WTC11 (cell line): ENCODE results near the gene GOLT1A. TPM values are rescaled to one million over a fixed set of nuclear protein-coding genes. Genes with fewer than 3 reads are reported as not detected.

Source experiments
- ATAC-seq: fragments of 200-7000 bp; cut with Tn5 transposase; 2 replicates; pipeline ENCODE4 v1.10.0; 2021; ENCODE audit warnings: mild to moderate bottlenecking, moderate library complexity
- CTCF ChIA-PET: fragments of 300-600 bp; sonication (Branson Sonifier 250); formaldehyde crosslinking; loops from one replicate; lab custom pipeline; 2021; ENCODE audit warnings: antibody characterized with exemption; lab: Charles Lee
- POLR2A ChIA-PET: fragments of 350-600 bp; sonication (Branson Sonifier 250); formaldehyde crosslinking; loops from one replicate; lab custom pipeline; 2021; ENCODE audit warnings: antibody characterized with exemption; lab: Charles Lee
- DNase-seq: peaks from one replicate; pipeline ENCODE4 v3.0.0; 2021; ENCODE audit warnings: low spot score
- H3K27ac Mint-ChIP-seq: 2 replicates; pipeline ENCODE4 v1.8.0; 2021; ENCODE audit warnings: mixed read lengths
- H3K27me3 Mint-ChIP-seq: 2 replicates; pipeline ENCODE4 v1.8.0; 2021; ENCODE audit warnings: low read depth, mild to moderate bottlenecking, moderate library complexity, mixed read lengths
- H3K36me3 Mint-ChIP-seq: 2 replicates; pipeline ENCODE4 v1.8.0; 2021; ENCODE audit warnings: mixed read lengths
- H3K4me1 Mint-ChIP-seq: 2 replicates; pipeline ENCODE4 v1.8.0; 2022; ENCODE audit warnings: mixed read lengths
- H3K4me3 Mint-ChIP-seq: 2 replicates; pipeline ENCODE4 v1.8.0; 2021; ENCODE audit warnings: mild to moderate bottlenecking, moderate library complexity, mixed read lengths
- H3K9me3 Mint-ChIP-seq: 2 replicates; pipeline ENCODE4 v1.8.0; 2021; ENCODE audit warnings: mixed read lengths
- NFYB ChIP-seq: sonication (generic); formaldehyde crosslinking; conservative IDR thresholded peaks from 2 replicates; pipeline ENCODE4 v1.8.0; 2022; ENCODE audit warnings: low read depth, missing genetic modification reagents
- NR1H2 ChIP-seq: sonication (generic); formaldehyde crosslinking; IDR thresholded peaks from 2 replicates; pipeline ENCODE4 v1.9.0; 2021; ENCODE audit warnings: mild to moderate bottlenecking, moderate library complexity, missing genetic modification reagents
- TCF7 ChIP-seq: sonication (generic); formaldehyde crosslinking; IDR thresholded peaks from 2 replicates; pipeline ENCODE4 v1.8.0; 2022; ENCODE audit warnings: mild to moderate bottlenecking, low read depth, missing genetic modification reagents, moderate library complexity
- ZNF416 ChIP-seq: fragments of 250-450 bp; sonication (Bioruptor Pico); IDR thresholded peaks from 2 replicates; pipeline ENCODE4 v1.9.0; 2021; ENCODE audit warnings: mild to moderate bottlenecking, inconsistent platforms
- total RNA-seq: library from RNA; stranded (reverse); gene quantifications from 3 replicates; pipeline ENCODE4 v1.2.3, GENCODE V29; 2021
- TF ChIP-seq, protein P1 (sequence below): fragments of 250-450 bp; sonication (Bioruptor Pico); IDR thresholded peaks from 2 replicates; pipeline ENCODE4 v1.9.0; 2021; ENCODE audit warnings: mild to moderate bottlenecking, borderline replicate concordance
- TF ChIP-seq, protein P2 (sequence below): sonication (generic); formaldehyde crosslinking; IDR thresholded peaks from 2 replicates; pipeline ENCODE4 v1.8.0; 2022; ENCODE audit warnings: mild to moderate bottlenecking, missing genetic modification reagents
- TF ChIP-seq, protein P3 (sequence below): sonication (generic); formaldehyde crosslinking; IDR thresholded peaks from 2 replicates; pipeline ENCODE4 v1.8.1; 2023; ENCODE audit warnings: mild to moderate bottlenecking, missing genetic modification reagents
- TF ChIP-seq, protein P4 (sequence below): sonication (generic); formaldehyde crosslinking; IDR thresholded peaks from 2 replicates; pipeline ENCODE4 v1.8.0; 2022; ENCODE audit warnings: missing genetic modification reagents
- TF ChIP-seq, protein P5 (sequence below): sonication (generic); formaldehyde crosslinking; IDR thresholded peaks from 2 replicates; pipeline ENCODE4 v1.8.1; 2023; ENCODE audit warnings: mild to moderate bottlenecking, moderate library complexity, missing genetic modification reagents

The GOLT1A gene
- total RNA-seq, 1 experiment from 2014 or later, result 6.5 TPM

DNA sequence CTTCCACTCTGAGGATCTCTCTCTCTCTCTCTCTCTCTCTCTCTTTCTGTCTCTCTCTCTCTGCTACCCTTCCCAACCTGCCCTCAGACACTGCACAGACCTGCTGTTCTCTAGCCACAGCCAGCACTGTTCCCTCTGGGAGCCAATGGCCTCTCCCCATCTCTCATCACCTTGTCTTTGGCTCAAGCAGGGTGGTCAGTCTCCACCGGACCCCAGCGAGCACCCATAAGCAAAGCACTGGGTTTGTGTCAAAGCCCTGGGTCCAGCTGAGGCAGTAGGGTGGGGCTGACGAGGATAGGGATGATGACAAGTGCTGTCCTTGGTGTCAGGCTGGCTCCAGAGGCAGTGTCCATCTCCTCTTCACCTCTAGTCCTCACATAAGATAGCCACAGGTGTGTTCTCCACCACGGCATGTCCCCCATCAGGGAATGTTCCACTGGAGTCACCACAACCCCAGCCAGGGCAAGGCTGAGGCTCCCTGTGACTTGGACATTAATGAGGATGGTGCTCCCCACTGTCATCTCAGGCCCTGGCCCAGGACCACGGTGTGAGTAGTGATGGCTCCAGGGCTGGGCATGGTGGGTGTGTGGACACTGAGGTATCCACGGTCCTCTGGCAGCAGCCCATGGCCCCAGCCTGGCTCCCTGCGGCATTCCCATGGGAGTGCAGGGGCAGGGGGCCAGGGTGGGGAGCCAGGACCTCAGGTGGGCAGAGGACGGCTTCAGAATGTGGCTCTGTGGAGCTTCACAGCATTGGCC lies 8.4 kb upstream of the GOLT1A start (continued):
- TF ChIP-seq, protein P1, sequence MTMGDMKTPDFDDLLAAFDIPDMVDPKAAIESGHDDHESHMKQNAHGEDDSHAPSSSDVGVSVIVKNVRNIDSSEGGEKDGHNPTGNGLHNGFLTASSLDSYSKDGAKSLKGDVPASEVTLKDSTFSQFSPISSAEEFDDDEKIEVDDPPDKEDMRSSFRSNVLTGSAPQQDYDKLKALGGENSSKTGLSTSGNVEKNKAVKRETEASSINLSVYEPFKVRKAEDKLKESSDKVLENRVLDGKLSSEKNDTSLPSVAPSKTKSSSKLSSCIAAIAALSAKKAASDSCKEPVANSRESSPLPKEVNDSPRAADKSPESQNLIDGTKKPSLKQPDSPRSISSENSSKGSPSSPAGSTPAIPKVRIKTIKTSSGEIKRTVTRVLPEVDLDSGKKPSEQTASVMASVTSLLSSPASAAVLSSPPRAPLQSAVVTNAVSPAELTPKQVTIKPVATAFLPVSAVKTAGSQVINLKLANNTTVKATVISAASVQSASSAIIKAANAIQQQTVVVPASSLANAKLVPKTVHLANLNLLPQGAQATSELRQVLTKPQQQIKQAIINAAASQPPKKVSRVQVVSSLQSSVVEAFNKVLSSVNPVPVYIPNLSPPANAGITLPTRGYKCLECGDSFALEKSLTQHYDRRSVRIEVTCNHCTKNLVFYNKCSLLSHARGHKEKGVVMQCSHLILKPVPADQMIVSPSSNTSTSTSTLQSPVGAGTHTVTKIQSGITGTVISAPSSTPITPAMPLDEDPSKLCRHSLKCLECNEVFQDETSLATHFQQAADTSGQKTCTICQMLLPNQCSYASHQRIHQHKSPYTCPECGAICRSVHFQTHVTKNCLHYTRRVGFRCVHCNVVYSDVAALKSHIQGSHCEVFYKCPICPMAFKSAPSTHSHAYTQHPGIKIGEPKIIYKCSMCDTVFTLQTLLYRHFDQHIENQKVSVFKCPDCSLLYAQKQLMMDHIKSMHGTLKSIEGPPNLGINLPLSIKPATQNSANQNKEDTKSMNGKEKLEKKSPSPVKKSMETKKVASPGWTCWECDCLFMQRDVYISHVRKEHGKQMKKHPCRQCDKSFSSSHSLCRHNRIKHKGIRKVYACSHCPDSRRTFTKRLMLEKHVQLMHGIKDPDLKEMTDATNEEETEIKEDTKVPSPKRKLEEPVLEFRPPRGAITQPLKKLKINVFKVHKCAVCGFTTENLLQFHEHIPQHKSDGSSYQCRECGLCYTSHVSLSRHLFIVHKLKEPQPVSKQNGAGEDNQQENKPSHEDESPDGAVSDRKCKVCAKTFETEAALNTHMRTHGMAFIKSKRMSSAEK, result no peak
- TF ChIP-seq TCF7, result no peak
- TF ChIP-seq, protein P2, sequence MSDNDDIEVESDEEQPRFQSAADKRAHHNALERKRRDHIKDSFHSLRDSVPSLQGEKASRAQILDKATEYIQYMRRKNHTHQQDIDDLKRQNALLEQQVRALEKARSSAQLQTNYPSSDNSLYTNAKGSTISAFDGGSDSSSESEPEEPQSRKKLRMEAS (CRISPR knock-in tag), result no peak
- TF ChIP-seq ZNF416 (CRISPR knock-in tag), result no peak
- TF ChIP-seq NR1H2 (CRISPR knock-in tag), result no peak
- TF ChIP-seq, protein P3, sequence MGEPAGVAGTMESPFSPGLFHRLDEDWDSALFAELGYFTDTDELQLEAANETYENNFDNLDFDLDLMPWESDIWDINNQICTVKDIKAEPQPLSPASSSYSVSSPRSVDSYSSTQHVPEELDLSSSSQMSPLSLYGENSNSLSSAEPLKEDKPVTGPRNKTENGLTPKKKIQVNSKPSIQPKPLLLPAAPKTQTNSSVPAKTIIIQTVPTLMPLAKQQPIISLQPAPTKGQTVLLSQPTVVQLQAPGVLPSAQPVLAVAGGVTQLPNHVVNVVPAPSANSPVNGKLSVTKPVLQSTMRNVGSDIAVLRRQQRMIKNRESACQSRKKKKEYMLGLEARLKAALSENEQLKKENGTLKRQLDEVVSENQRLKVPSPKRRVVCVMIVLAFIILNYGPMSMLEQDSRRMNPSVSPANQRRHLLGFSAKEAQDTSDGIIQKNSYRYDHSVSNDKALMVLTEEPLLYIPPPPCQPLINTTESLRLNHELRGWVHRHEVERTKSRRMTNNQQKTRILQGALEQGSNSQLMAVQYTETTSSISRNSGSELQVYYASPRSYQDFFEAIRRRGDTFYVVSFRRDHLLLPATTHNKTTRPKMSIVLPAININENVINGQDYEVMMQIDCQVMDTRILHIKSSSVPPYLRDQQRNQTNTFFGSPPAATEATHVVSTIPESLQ, result no peak

DNA sequence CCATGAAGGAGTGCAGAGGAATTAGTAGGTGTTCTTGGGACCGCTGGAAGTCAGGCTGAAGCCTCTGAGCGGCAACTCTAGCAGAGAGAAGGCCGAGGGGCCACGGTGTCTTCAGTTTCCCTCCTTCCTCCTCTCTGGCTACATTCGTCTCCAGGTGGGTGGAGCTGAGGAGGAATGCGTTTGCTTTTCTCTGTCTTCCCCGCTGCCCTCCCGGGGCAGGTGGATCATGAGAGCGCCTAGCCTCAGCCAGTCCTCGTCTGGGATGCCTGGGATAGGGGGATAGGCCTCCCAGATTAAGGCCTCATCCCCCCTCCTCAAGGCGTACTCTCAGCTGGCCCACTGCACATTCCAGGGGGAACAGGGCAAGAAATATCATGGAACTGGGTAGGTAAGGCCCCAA lies 7.5 kb upstream of the GOLT1A start:
- Mint-ChIP-seq H3K36me3 (no peaks in the 10 kb centered on the region), H3K27ac (no peak overlapping the region), H3K27me3 (no peaks in the 10 kb centered on the region), H3K9me3 (no peaks in the 10 kb centered on the region), H3K4me1 (peaks cover 6% of the 10 kb centered on the region), H3K4me3 (no peak overlapping the region)
- ChIA-PET POLR2A (interaction anchor here (0.6 kb wide), 1 partner anchor 74 kb away, joined by 3 read pairs; no protein-coding TSS in a partner anchor), CTCF (interaction anchor here (0.6 kb wide), 1 partner anchor 139 kb away, joined by 3 read pairs; the partner anchor contains the start of gene PLEKHA6)
- DNase-seq (no peak), ATAC-seq (peak; percentile 52)
- TF ChIP-seq, protein P4, sequence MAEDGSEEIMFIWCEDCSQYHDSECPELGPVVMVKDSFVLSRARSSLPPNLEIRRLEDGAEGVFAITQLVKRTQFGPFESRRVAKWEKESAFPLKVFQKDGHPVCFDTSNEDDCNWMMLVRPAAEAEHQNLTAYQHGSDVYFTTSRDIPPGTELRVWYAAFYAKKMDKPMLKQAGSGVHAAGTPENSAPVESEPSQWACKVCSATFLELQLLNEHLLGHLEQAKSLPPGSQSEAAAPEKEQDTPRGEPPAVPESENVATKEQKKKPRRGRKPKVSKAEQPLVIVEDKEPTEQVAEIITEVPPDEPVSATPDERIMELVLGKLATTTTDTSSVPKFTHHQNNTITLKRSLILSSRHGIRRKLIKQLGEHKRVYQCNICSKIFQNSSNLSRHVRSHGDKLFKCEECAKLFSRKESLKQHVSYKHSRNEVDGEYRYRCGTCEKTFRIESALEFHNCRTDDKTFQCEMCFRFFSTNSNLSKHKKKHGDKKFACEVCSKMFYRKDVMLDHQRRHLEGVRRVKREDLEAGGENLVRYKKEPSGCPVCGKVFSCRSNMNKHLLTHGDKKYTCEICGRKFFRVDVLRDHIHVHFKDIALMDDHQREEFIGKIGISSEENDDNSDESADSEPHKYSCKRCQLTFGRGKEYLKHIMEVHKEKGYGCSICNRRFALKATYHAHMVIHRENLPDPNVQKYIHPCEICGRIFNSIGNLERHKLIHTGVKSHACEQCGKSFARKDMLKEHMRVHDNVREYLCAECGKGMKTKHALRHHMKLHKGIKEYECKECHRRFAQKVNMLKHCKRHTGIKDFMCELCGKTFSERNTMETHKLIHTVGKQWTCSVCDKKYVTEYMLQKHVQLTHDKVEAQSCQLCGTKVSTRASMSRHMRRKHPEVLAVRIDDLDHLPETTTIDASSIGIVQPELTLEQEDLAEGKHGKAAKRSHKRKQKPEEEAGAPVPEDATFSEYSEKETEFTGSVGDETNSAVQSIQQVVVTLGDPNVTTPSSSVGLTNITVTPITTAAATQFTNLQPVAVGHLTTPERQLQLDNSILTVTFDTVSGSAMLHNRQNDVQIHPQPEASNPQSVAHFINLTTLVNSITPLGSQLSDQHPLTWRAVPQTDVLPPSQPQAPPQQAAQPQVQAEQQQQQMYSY, result no peak
- no peak for TF ChIP-seq NFYB (CRISPR knock-in tag)
- TF ChIP-seq, protein P5, sequence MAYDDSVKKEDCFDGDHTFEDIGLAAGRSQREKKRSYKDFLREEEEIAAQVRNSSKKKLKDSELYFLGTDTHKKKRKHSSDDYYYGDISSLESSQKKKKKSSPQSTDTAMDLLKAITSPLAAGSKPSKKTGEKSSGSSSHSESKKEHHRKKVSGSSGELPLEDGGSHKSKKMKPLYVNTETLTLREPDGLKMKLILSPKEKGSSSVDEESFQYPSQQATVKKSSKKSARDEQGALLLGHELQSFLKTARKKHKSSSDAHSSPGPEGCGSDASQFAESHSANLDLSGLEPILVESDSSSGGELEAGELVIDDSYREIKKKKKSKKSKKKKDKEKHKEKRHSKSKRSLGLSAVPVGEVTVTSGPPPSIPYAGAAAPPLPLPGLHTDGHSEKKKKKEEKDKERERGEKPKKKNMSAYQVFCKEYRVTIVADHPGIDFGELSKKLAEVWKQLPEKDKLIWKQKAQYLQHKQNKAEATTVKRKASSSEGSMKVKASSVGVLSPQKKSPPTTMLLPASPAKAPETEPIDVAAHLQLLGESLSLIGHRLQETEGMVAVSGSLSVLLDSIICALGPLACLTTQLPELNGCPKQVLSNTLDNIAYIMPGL (CRISPR knock-in tag), result no peak
